GM23248 (cell line): ENCODE measurements around the gene SND1. TPM values are rescaled to one million over a fixed set of nuclear protein-coding genes. Genes with fewer than 3 reads are reported as not detected.

Experiments
- DNase-seq: peaks from one replicate; pipeline ENCODE4 v3.0.0-alpha.2; 2015
- H2AFZ ChIP-seq: fragments of 200-600 bp; sonication (generic); 2 replicates; pipeline ENCODE4 v1.6.1; 2016; ENCODE audit warnings: antibody characterized with exemption
- H3F3A ChIP-seq: fragments of 200-600 bp; sonication (generic); 2 replicates; pipeline ENCODE4 v1.6.1; 2016; ENCODE audit warnings: mild to moderate bottlenecking, antibody characterized with exemption, mixed run types; ENCODE audit not compliant: insufficient read depth
- H3K27ac ChIP-seq: fragments of 200-600 bp; sonication (generic); 2 replicates; pipeline ENCODE4 v1.5.1; 2016; ENCODE audit warnings: mild to moderate bottlenecking
- H3K27me3 ChIP-seq: fragments of 200-600 bp; sonication (generic); replicated peaks from 2 replicates; pipeline ENCODE4 v1.6.1; 2016; ENCODE audit warnings: mild to moderate bottlenecking; ENCODE audit not compliant: insufficient read depth
- H3K36me3 ChIP-seq: fragments of 200-600 bp; sonication (generic); 2 replicates; pipeline ENCODE4 v1.6.1; 2016; ENCODE audit warnings: low read depth, mild to moderate bottlenecking
- H3K4me1 ChIP-seq: fragments of 200-600 bp; sonication (generic); 2 replicates; pipeline ENCODE4 v1.6.1; 2016; ENCODE audit warnings: mild to moderate bottlenecking; ENCODE audit not compliant: insufficient read depth
- H3K4me2 ChIP-seq: fragments of 200-600 bp; sonication (generic); one replicate; pipeline ENCODE4 v1.6.1; 2016; ENCODE audit warnings: mild to moderate bottlenecking; ENCODE audit not compliant: unreplicated experiment
- H3K4me3 ChIP-seq: fragments of 200-600 bp; sonication (generic); 2 replicates; pipeline ENCODE4 v1.5.1; 2016; ENCODE audit warnings: mild to moderate bottlenecking
- H3K79me2 ChIP-seq: fragments of 200-600 bp; sonication (generic); 2 replicates; pipeline ENCODE4 v1.6.1; 2016; ENCODE audit warnings: mild to moderate bottlenecking; ENCODE audit not compliant: insufficient read depth
- H3K9ac ChIP-seq: fragments of 200-600 bp; sonication (generic); 2 replicates; pipeline ENCODE4 v1.6.1; 2016; ENCODE audit warnings: mild to moderate bottlenecking
- H3K9me2 ChIP-seq: fragments of 200-600 bp; sonication (generic); 2 replicates; pipeline ENCODE4 v1.6.1; 2016; ENCODE audit warnings: mixed run types, mild to moderate bottlenecking, moderate library complexity; ENCODE audit not compliant: insufficient read depth
- H3K9me3 ChIP-seq: fragments of 200-600 bp; sonication (generic); one replicate; pipeline ENCODE4 v1.6.1; 2017; ENCODE audit warnings: low read depth
- H4K20me1 ChIP-seq: fragments of 200-600 bp; sonication (generic); 2 replicates; pipeline ENCODE4 v1.6.0; 2016; ENCODE audit not compliant: insufficient read depth
- EZH2 ChIP-seq: fragments of 200-600 bp; sonication (generic); IDR thresholded peaks from 2 replicates; pipeline ENCODE4 v1.6.1; 2018; ENCODE audit warnings: antibody characterized with exemption, mild to moderate bottlenecking; ENCODE audit not compliant: insufficient read depth, poor library complexity, severe bottlenecking
- EZH2phosphoT487 ChIP-seq: fragments of 200-600 bp; sonication (generic); IDR thresholded peaks from 2 replicates; pipeline ENCODE4 v1.6.1; 2018; ENCODE audit warnings: antibody characterized with exemption, moderate library complexity, mild to moderate bottlenecking, low read depth; ENCODE audit not compliant: insufficient read depth
- WGBS, 2 experiments: methylation state at CpG; one replicate each; pipeline ENCODE4 v1.1.6; 2015 to 2017; ENCODE audit warnings: low lambda C conversion rate in 2 of 2, low coverage in 1 of 2; ENCODE audit errors: missing lambda C conversion rate in 2 of 2; 5-methylcytosine and 5-hydroxymethylcytosine counted together
- in situ Hi-C: fragments of 300-500 bp; cut with MboI; formaldehyde crosslinking; loops from 2 replicates; pipeline ENCODE4 v1.15.0; 2020
- polyA plus RNA-seq: library from polyadenylated mRNA; unstranded; fragments of >200 nt; fragmentation: Nextera tagmentation; extraction: Ambion mirVana; gene quantifications from 2 replicates; pipeline ENCODE4 v1.2.1, GENCODE V29; 2016
- total RNA-seq: library from RNA; depleted of rRNA; stranded (reverse); fragments of >200 nt; shearing (Covaris generic); gene quantifications from 2 replicates; pipeline ENCODE4 v1.2.3, GENCODE V29; 2014

Gene SND1
- total and polyA plus RNA-seq, 2 experiments from 2014 or later, result 128 to 184 TPM

- Histone ChIP-seq H3K27ac (peak overlapping the region; percentile 42), H3F3A (0 out of 2 replicates have a peak, but pooled peaks cover 6% of the 10 kb centered on the region), H3K4me3 (peak overlapping the region; percentile 76), H3K4me2 (peak overlapping the region; percentile 77), H3K9ac (peak overlapping the region; percentile 76), H3K79me2 (peaks cover 60% of the 10 kb centered on the region), H3K9me3 (no peaks in the 10 kb centered on the region), H3K9me2 (no peaks in the 10 kb centered on the region), H3K27me3 (no peaks in the 10 kb centered on the region), H2AFZ (0 out of 2 replicates have a peak overlapping the region, but pooled peaks have one; percentile 43), H3K4me1 (peaks cover 4% of the 10 kb centered on the region; the same call in 1 of the 2 replicates), H4K20me1 (no peaks in the 10 kb centered on the region), H3K36me3 (no peaks in the 10 kb centered on the region)
- 43 to 74% methylated on average over 20 to 35 of the region's 41 CpGs for WGBS, 2 experiments
- DNase-seq, result peak; percentile 78
- in situ Hi-C loops, result no loop called here
- TF ChIP-seq EZH2phosphoT487 (no peak), EZH2 (no peak)
These were observed 380.7 kb downstream of the SND1 start for GRCh38 chr7:128032605-128033235.

DNA sequence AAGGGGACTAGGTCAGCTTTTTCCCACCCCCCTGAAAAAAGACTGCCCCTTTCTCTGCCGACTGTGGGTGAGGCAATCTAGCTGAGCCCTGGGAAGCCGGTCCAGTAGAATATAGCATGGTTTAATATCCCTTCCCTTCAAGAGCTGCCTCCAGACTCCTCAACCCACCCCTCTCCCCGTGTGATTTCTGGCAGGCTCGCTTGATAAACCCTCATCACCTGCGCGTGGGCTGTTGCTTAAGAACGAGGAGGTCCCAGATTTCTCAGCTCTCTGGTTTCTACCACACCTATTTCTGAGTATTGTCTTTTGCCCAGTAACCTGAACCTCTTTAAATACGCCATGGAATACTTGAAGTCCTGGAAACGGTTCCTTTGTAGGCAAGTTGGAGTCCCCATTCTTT, 381.3 kb downstream of the SND1 start:
- no peaks in the 10 kb centered on the region for H3K27me3 ChIP-seq
- TF ChIP-seq EZH2 (no peak), EZH2phosphoT487 (no peak)
- H3K9ac ChIP-seq, result no peak overlapping the region

DNA sequence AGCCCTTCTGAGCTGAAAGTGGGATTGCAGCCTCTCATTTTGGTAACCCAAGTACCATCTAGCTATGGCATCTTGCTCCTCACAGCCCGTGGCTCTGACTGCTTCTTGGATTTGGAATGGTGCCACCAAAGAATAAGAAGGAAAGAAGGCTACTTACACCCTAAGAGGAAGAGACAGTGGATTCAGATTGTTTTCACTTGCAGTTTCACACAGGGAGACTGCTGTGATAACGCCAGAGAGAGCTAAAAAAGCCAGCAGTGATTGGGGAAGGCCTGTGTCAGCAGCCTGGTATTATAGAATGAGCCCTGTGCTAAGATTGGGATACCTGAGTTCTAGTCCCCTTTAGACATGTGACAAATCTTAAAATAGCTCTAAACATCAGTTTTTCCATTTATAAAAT, 382.8 kb downstream of the SND1 start:
- no peaks in the 10 kb centered on the region for H3K9me2 ChIP-seq
- H4K20me1 ChIP-seq, result no peaks in the 10 kb centered on the region
- H3K4me3 ChIP-seq, result no peak overlapping the region
- peaks cover 48% of the 10 kb centered on the region for H3K79me2 ChIP-seq
- no peak for DNase-seq
- H3K27ac ChIP-seq, result no peak overlapping the region
- TF ChIP-seq EZH2, result no peak
- TF ChIP-seq EZH2phosphoT487, result no peak
- H3K4me1 ChIP-seq, result peaks cover 4% of the 10 kb centered on the region; the same call in 1 of the 2 replicates
- no peaks in the 10 kb centered on the region for H3K36me3 ChIP-seq
- no peak overlapping the region for H3K9ac ChIP-seq
- no peak overlapping the region for H2AFZ ChIP-seq
- WGBS, 2 experiments, result 96 to 97% methylated on average over 2 of the region's 2 CpGs
- no peaks in the 10 kb centered on the region for H3K27me3 ChIP-seq
- 0 out of 2 replicates have a peak, but pooled peaks cover 6% of the 10 kb centered on the region for H3F3A ChIP-seq
- no peaks in the 10 kb centered on the region for H3K9me3 ChIP-seq
- H3K4me2 ChIP-seq, result no peak overlapping the region
- in situ Hi-C loops, result no loop called here

More for the DNA sequence above, 381.3 kb downstream of the SND1 start:
- no peak overlapping the region for H3K4me2 ChIP-seq
- DNase-seq, result no peak
- H3K9me2 ChIP-seq, result no peaks in the 10 kb centered on the region
- H3K36me3 ChIP-seq, result no peaks in the 10 kb centered on the region
- H3K9me3 ChIP-seq, result no peaks in the 10 kb centered on the region
- peaks cover 4% of the 10 kb centered on the region; the same call in 1 of the 2 replicates for H3K4me1 ChIP-seq
- 97% methylated on average over 9 of the region's 9 CpGs for WGBS, 2 experiments
- H4K20me1 ChIP-seq, result no peaks in the 10 kb centered on the region
- in situ Hi-C loops, result no loop called here
- no peak overlapping the region for H3K27ac ChIP-seq
- no peak overlapping the region for H3K4me3 ChIP-seq
- no peak overlapping the region for H2AFZ ChIP-seq
- H3K79me2 ChIP-seq, result peaks cover 55% of the 10 kb centered on the region
- 0 out of 2 replicates have a peak, but pooled peaks cover 6% of the 10 kb centered on the region for H3F3A ChIP-seq

GRCh38 chr7:128035712-128036111, 383.7 kb downstream of the SND1 start:
- 0 out of 2 replicates have a peak, but pooled peaks cover 6% of the 10 kb centered on the region for H3F3A ChIP-seq
- 83 to 87% methylated on average over 3 of the region's 3 CpGs for WGBS, 2 experiments
- H3K27ac ChIP-seq, result no peak overlapping the region
- TF ChIP-seq EZH2phosphoT487 (no peak), EZH2 (no peak)
- H3K36me3 ChIP-seq, result no peaks in the 10 kb centered on the region
- DNase-seq, result peak; percentile 33
- no peak overlapping the region for H2AFZ ChIP-seq
- no peaks in the 10 kb centered on the region for H3K9me3 ChIP-seq
- H3K4me2 ChIP-seq, result no peak overlapping the region
- H3K9me2 ChIP-seq, result no peaks in the 10 kb centered on the region
- no peak overlapping the region for H3K9ac ChIP-seq
- H3K4me3 ChIP-seq, result no peak overlapping the region
- in situ Hi-C loops, result no loop called here
- H3K79me2 ChIP-seq, result peaks cover 42% of the 10 kb centered on the region
- H4K20me1 ChIP-seq, result no peaks in the 10 kb centered on the region
- peaks cover 4% of the 10 kb centered on the region for H3K4me1 ChIP-seq
- no peaks in the 10 kb centered on the region for H3K27me3 ChIP-seq
